ENCODE results near the gene EDC3. TPM values are rescaled to one million over a fixed set of nuclear protein-coding genes. Genes with fewer than 3 reads are reported as not detected.

The EDC3 gene
- total RNA-seq, 1 experiment from 2014 or later = 62.6 TPM

- TF ChIP-seq CTCF (conservative IDR thresholded peaks at IDR 0.05; ENCODE audit: low read depth, low read length) (no peak), EZH2 (IDR thresholded peaks at IDR 0.05; ENCODE audit: borderline replicate concordance, low read depth, low read length, poor library complexity, severe bottlenecking) (no peak)
- H3K36me3 ChIP-seq (ENCODE audit: insufficient read depth, low read length, poor library complexity, severe bottlenecking) = peaks cover 4% of the 10 kb centered on the region
- no peak for DNase-seq (ENCODE audit: low spot score)
- BruUV-seq (replicated peaks) = no TSS peak
- ChIA-PET POLR2A (ENCODE audit: low non-redundant PET) (no interaction called here), CTCF (no interaction called here)
- H3K4me1 ChIP-seq (ENCODE audit: insufficient read depth, low read length, poor library complexity, severe bottlenecking) = peaks cover 4% of the 10 kb centered on the region
- no peak overlapping the region for H3K4me3 ChIP-seq (ENCODE audit: low read depth, low read length, poor library complexity, severe bottlenecking)
- no peaks in the 10 kb centered on the region for H3K27me3 ChIP-seq (replicated peaks; ENCODE audit: insufficient read depth, low read depth, low read length, poor library complexity)
- intact Hi-C loops (cut with micrococcal nuclease; ENCODE audit: unreplicated experiment) = no loop called here
- no peaks in the 10 kb centered on the region for H3K9me3 ChIP-seq (ENCODE audit: low read depth, low read length, poor library complexity, severe bottlenecking)
- no peak overlapping the region for H3K27ac ChIP-seq (ENCODE audit: low read depth, low read length, poor library complexity, severe bottlenecking)
Measured at GRCh38 chr15:74595271-74595670, 100.6 kb downstream of the EDC3 start.

DNA sequence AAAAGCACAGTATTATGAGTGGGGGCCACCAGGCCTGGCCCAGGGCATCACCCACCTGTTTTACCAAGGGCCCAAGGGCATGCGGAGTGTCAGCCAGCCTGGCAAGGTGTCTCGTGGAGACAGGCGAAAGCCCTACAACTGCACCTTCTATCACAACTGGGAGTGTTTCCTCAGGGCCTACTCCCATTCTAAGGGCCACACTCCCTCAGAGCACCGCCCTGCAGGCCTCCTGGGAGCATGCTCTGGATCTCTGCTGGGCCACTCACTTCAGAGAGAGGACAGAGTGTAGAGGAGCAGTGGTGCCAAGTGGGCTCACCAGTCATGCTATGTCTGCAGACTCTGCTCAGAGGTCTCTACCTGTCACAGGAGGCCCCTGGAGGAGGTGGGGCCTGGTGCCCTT, 101.4 kb downstream of the EDC3 start:
- no peak overlapping the region for H3K27ac ChIP-seq (ENCODE audit: low read depth, low read length, poor library complexity, severe bottlenecking)
- BruUV-seq (replicated peaks) = no TSS peak
- TF ChIP-seq EZH2 (IDR thresholded peaks at IDR 0.05; ENCODE audit: borderline replicate concordance, low read depth, low read length, poor library complexity, severe bottlenecking) (no peak), CTCF (conservative IDR thresholded peaks at IDR 0.05; ENCODE audit: low read depth, low read length) (no peak)
- intact Hi-C loops (cut with micrococcal nuclease; ENCODE audit: unreplicated experiment) = no loop called here
- CTCF ChIA-PET = no interaction called here
- peaks cover 4% of the 10 kb centered on the region for H3K4me1 ChIP-seq (ENCODE audit: insufficient read depth, low read length, poor library complexity, severe bottlenecking)
- no peak for DNase-seq (ENCODE audit: low spot score)
- no peaks in the 10 kb centered on the region for H3K27me3 ChIP-seq (replicated peaks; ENCODE audit: insufficient read depth, low read depth, low read length, poor library complexity)
- no peak overlapping the region for H3K4me3 ChIP-seq (ENCODE audit: low read depth, low read length, poor library complexity, severe bottlenecking)
- no peaks in the 10 kb centered on the region for H3K9me3 ChIP-seq (ENCODE audit: low read depth, low read length, poor library complexity, severe bottlenecking)
- POLR2A ChIA-PET (ENCODE audit: low non-redundant PET) = no interaction called here
- H3K36me3 ChIP-seq (ENCODE audit: insufficient read depth, low read length, poor library complexity, severe bottlenecking) = peaks cover 4% of the 10 kb centered on the region

- intact Hi-C loops (cut with micrococcal nuclease; ENCODE audit: unreplicated experiment) = no loop called here
- Histone ChIP-seq H3K27me3 (replicated peaks; ENCODE audit: insufficient read depth, low read depth, low read length, poor library complexity) (no peaks in the 10 kb centered on the region), H3K36me3 (ENCODE audit: insufficient read depth, low read length, poor library complexity, severe bottlenecking) (peaks cover 4% of the 10 kb centered on the region), H3K4me1 (ENCODE audit: insufficient read depth, low read length, poor library complexity, severe bottlenecking) (peaks cover 11% of the 10 kb centered on the region), H3K9me3 (ENCODE audit: low read depth, low read length, poor library complexity, severe bottlenecking) (no peaks in the 10 kb centered on the region), H3K4me3 (ENCODE audit: low read depth, low read length, poor library complexity, severe bottlenecking) (no peak overlapping the region), H3K27ac (ENCODE audit: low read depth, low read length, poor library complexity, severe bottlenecking) (no peak overlapping the region)
- no TSS peak for BruUV-seq (replicated peaks)
- DNase-seq (ENCODE audit: low spot score) = no peak
- no peak for TF ChIP-seq CTCF (conservative IDR thresholded peaks at IDR 0.05; ENCODE audit: low read depth, low read length)
- no peak for TF ChIP-seq EZH2 (IDR thresholded peaks at IDR 0.05; ENCODE audit: borderline replicate concordance, low read depth, low read length, poor library complexity, severe bottlenecking)
- POLR2A ChIA-PET (ENCODE audit: low non-redundant PET) = no interaction called here
- CTCF ChIA-PET = no interaction called here
Measured at GRCh38 chr15:74593122-74593521, 102.7 kb downstream of the EDC3 start.

Measured in A673 (cell line).